Activated CD4-positive, alpha-beta T cell treated with anti-CD3 and anti-CD28 coated beads, Interleukin-2, Interleukin-4, amounts not matched to agents 100 ng/mL and 50 ng/mL, durations not matched to agents 16 hours and 8 hours (primary cell): ENCODE results near the gene PHLPP1.

Source experiments
- DNase-seq: peaks from one replicate; pipeline ENCODE4 v3.0.0-alpha.2; 2020; ENCODE audit warnings: low spot score

PHLPP1 gene

DNA sequence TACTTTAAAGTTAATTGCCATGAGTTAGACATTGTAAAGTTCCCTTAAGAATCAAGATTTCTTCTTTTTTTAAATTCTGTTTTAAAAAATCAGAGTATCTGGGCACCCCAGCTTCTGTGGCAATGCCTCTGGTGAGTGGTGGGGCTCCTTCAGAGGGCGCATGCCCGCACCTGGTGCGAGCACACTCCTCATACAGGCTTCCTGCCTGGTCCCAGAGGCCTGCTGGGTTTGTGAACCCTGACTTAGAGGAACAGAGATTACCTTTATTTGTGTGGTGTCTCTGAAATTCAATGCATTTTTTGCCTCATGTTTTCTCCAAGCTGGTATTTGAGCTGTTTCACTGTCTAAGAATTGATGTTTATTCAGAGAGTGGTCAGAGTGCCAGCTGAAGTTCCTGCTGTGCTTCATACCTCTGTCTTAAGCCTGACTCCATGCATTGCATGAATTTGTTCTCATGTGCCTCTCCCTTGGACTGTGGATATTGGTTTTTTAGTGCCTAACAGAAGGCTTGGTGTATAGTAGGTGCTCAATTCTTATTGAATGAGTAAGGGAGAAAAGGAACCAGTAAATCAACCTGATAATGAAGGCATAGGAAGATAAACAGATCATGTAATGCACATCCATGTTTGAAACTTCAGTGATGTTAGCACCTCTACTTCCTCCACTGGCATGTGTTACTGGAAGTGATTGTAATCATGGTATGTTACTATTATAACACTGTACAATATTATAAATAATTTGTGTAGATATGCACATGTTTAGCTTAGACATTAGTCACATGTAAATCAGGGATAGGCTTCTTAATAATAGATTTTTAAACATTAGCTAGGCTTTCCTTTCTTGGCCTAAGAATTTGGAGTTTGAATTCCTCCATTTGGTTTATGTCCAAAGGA is 29.0 kb downstream of the PHLPP1 start:
- DNase-seq = no peak

DNA sequence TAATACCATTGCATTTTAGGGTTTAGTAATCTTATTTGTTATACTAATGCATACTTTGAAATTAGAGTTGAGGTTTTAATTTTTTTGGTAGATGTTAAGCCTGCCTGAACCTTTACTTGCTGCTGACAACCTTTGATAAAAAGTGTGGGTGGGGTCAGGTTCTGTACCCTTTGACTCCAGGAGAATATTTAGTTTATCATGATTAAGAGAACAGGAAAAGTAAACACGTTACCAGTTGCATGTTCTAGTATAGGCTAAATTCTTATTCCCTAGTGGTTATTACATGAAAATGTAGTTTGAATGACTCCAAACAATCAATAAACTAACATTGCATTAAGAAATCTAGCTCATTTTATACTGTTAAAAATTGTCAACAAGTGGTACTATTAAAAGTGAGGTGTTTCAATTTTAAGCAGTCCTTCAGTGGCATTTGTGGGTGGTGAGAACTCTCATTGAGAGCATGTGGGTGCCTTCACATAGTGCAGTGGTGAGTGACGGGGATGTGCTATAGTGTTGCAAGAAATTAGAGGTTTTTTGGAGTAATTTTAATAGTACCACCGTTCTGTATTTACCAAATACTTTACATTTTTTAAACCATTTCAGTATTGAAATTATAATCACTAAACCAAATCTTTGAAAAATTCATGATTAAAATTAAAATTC is 29.9 kb downstream of the PHLPP1 start:
- DNase-seq = no peak

- no peak for DNase-seq
Measured at GRCh38 chr18:62749389-62749788, 34.0 kb downstream of the PHLPP1 start.

- DNase-seq = no peak
Measured at GRCh38 chr18:62751341-62751821, 36.0 kb downstream of the PHLPP1 start.

GRCh38 chr18:62751977-62752376 is 36.6 kb downstream of the PHLPP1 start:
- no peak for DNase-seq

GRCh38 chr18:62754026-62754425 is 38.7 kb downstream of the PHLPP1 start:
- no peak for DNase-seq

DNA sequence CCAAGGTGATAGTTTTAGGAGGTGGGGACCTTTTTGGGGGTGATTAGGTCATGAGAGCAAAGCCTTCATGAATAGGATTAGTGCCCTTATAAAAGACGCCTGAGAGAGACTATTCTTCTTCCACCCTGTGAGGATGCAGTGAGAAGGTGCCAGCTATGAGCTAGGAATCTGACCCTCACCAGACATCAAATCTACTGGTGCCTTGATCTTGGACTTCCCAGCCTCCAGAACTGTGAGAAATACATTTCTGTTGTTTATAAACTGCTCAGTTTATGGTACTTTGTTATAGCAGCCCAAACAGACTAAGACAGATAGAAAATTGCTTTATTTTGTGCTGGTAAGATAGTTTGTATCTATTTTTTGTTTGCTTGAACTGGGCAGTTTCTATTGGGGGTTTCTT is 40.1 kb downstream of the PHLPP1 start:
- no peak for DNase-seq

DNA sequence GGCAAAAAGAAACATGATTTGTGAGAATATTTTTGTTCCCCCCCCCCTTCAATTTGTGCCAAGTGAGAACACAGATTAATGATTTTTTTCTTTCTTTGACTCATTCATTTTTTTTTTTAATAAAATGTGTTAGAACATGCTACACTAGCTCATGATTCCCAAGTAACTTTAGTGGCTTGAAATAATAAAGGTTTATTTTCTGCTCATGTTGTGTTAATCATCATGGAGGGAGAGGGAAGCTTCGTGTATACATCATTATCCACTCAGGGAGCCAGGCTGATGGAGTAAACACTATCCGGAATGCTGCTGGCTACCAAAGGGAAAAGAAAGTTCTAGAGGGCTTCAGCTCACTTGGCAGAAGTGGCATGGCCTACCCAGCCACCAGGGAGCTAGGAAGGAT is 40.6 kb downstream of the PHLPP1 start:
- no peak for DNase-seq

DNA sequence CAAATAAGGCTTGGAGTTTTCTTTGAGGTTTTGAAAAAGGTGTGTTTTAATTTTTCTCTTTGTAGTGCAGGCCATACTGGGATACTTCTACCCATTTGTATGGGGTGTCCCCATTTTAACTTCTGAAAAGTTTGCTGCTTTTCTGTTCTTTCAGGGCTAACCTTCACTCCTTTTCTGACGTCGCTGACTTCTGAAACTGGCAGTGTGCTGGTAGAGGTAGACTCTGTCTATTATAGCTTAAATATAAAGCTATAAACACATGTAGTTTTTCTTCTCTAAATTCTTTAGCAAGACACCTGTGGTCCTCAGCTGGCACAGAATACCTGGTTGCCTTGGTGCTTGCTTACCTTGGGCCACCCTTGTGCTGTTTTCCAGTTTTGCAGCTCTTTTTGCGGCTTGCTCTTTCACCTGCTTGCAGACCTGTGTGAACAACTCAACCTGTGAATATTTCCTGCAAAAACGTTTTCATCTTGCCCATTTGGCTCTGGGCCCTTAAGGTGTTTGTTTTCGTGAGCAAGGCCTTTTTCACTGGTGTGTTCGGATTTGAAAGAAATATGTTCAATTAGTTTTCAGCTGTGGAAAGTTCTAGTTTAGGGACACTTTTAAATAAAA is 42.2 kb downstream of the PHLPP1 start:
- no peak for DNase-seq

DNA sequence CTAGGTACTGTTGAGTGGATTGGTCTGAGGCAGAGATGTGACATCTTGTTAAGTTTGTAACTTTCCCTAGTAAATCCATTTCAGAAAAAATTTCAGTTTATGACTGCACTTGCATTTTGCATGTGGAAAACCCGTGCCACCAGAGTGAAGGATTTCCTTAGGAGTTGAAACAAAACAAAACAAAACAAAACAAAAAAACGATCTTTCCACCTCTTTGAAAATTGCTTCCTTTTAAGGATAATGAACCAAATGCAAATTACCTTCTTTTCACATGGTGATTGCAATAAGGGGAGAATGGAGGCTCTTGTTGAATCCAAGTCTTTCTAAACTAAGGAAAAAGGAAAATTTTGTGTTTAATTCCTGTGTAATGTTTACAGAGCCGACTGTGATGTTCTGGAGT is 43.2 kb downstream of the PHLPP1 start:
- no peak for DNase-seq

DNA sequence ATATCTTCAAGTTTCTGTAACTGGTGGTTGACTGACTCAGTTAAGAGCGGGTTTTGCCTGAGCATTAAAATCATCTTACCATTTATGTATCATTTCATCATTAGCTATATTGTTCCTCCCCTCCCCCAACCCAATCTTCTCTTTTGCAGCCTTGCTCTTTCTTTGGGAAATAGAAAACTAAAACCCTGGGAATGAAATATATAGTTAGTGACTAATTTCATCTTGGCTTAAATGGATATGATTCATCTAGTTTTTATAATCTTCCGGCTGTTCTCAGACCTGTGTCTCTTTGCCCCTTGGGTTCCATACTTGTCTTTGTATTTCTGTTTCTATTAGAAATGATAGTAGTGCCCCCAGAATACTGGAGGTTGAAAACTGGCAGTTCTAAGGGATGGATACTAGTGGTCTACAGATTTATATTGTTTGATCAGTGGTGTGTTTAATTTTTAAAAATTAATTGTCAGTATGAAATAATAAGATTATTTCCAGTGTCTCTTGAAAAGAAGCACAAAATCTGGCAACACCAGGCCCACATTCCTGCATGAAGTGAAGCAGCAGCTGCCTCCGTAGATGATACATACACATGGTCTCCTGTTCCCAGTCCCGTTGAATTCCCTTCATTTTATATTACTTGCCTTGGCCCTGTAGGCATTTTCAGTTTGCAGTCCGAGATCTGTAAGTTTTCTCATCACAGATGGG is 44.5 kb downstream of the PHLPP1 start:
- DNase-seq = no peak

GRCh38 chr18:62760403-62760734 is 45.0 kb downstream of the PHLPP1 start:
- DNase-seq = no peak

GRCh38 chr18:62763101-62763521 is 47.8 kb downstream of the PHLPP1 start:
- no peak for DNase-seq

DNA sequence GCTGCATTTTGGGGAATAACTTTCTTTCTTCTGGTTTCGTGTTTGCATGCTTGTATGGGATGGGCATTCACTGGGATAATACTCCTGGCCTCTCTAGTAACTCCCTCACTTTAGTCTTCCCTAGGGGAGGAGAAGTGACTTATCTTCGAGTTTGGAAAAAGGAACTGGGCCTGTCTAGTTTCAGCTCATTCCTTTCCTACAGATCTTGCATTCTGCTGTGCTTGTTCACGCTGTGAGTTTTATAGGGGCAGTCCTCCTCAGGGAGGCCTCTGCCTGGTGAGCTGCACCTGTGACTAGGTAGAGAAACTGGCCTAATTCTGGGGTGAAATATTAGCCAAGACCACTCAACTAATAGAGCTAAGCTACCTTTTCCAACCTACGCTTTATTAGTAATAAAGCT is 50.9 kb downstream of the PHLPP1 start:
- DNase-seq = no peak

- peak; percentile 61 for DNase-seq
Measured at GRCh38 chr18:62767321-62767720, 52.0 kb downstream of the PHLPP1 start.

GRCh38 chr18:62767836-62768557 is 52.7 kb downstream of the PHLPP1 start:
- DNase-seq = no peak

- DNase-seq = no peak
Measured at GRCh38 chr18:62768558-62768943, 53.2 kb downstream of the PHLPP1 start.

GRCh38 chr18:62769216-62769615 is 53.9 kb downstream of the PHLPP1 start:
- no peak for DNase-seq

GRCh38 chr18:62771494-62772270 is 56.3 kb downstream of the PHLPP1 start:
- DNase-seq = peak; percentile 81

DNA sequence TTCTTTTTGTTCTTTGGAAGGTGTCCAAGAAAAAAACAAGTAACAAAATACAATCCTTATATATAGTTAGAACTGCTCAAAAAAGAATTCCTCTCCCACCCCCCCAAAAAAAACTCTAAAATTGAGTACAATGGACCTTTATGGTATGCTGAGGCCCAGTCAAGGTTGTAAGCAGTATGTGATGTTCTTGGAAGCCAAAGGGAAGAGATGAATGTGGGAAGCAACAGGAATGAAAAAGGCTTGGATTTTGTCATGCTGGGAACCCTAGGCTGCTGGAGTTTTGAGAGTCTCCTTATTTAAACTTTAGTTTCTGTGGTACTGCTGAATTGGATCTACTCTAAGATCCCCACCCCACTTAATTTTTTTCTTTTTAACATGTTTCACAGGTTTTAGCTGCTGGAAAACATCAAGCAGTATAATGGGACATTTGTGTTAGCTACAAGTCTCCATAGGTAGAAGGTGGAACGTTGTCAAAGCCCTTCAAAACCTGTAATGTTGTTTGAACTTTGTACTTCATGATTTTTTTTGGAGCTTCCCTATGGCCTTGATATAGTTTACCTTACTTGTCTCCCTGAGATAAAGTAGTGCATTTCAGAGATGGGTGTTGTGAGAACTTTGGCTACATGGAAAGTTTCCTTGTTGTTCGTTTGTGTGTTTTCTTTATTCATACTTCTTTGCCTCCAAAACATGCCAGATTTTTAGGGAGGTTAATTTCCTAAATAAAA is 57.7 kb downstream of the PHLPP1 start:
- no peak for DNase-seq
